BJ (cell line): ENCODE data around the gene CD59. TPM values are rescaled to one million over a fixed set of nuclear protein-coding genes. Genes with fewer than 3 reads are reported as not detected.

Source experiments
- CTCF ChIA-PET: fragments of 350-600 bp; formaldehyde crosslinking; extraction: SDS; loops from one replicate; lab custom pipeline; 2021; ENCODE audit warnings: antibody characterized with exemption, inconsistent platforms; lab: Yijun Ruan, JAX
- POLR2A ChIA-PET: fragments of 300-600 bp; sonication (Branson Sonifier 250); formaldehyde crosslinking; extraction: SDS; loops from one replicate; lab custom pipeline; 2021; ENCODE audit warnings: antibody characterized with exemption; lab: Charles Lee
- DNase-seq: peaks from one replicate; pipeline ENCODE4 v3.0.0-alpha.2; 2011; ENCODE audit warnings: low read depth
- H3K27me3 ChIP-seq: 2 replicates; pipeline ENCODE4 v1.6.0; 2011; ENCODE audit warnings: low read length; ENCODE audit not compliant: control insufficient read depth, insufficient read depth
- H3K36me3 ChIP-seq: 2 replicates; pipeline ENCODE4 v1.5.1; 2011; ENCODE audit warnings: low read length; ENCODE audit not compliant: control insufficient read depth, insufficient read depth
- H3K4me3 ChIP-seq: 2 replicates; pipeline ENCODE4 v1.5.1; 2011; ENCODE audit warnings: low read depth, mild to moderate bottlenecking, control low read depth, low read length
- CTCF ChIP-seq: IDR thresholded peaks from 2 replicates; pipeline ENCODE4 v1.5.1; 2011; ENCODE audit warnings: low read depth, mild to moderate bottlenecking, control low read depth, inconsistent platforms, low read length, moderate library complexity; ENCODE audit not compliant: insufficient read depth
- polyA plus RNA-seq: library from polyadenylated mRNA; depleted of rRNA; stranded (reverse); fragments of >200 nt; gene quantifications from 2 replicates; pipeline ENCODE4 v1.2.3, GENCODE V29; 2011

Gene CD59
- polyA plus RNA-seq, 1 experiment = 1,025 TPM

- H3K27me3 ChIP-seq = no peaks in the 10 kb centered on the region
- H3K4me3 ChIP-seq = no peak overlapping the region
- TF ChIP-seq CTCF = no peak
- DNase-seq = peak; percentile 65
- ChIA-PET POLR2A (interaction anchor here (0.8 to 1.1 kb wide), 2 partner anchors 39 to 128 kb away, joined by 4 to 5 read pairs; no protein-coding TSS in a partner anchor), CTCF (interaction anchor here (0.6 to 1.5 kb wide), 2 partner anchors 11 kb away, joined by 3 read pairs; no protein-coding TSS in a partner anchor)
- H3K36me3 ChIP-seq = no peaks in the 10 kb centered on the region; the same call in 1 of the 2 replicates
Observed at GRCh38 chr11:33674035-33674814, 62.0 kb downstream of the CD59 start.

- no peak for DNase-seq
- no peak for TF ChIP-seq CTCF
- CTCF ChIA-PET = no interaction called here
- POLR2A ChIA-PET = no interaction called here
- Histone ChIP-seq H3K27me3 (no peaks in the 10 kb centered on the region), H3K4me3 (no peak overlapping the region), H3K36me3 (no peaks in the 10 kb centered on the region; the same call in 1 of the 2 replicates)
Observed at GRCh38 chr11:33672273-33672672, 64.0 kb downstream of the CD59 start.

GRCh38 chr11:33670250-33671011 lies 65.8 kb downstream of the CD59 start:
- Histone ChIP-seq H3K27me3 (no peaks in the 10 kb centered on the region), H3K4me3 (no peak overlapping the region), H3K36me3 (no peaks in the 10 kb centered on the region; the same call in 1 of the 2 replicates)
- DNase-seq = no peak
- TF ChIP-seq CTCF = no peak
- ChIA-PET POLR2A (no interaction called here), CTCF (interaction anchor here (1.0 to 1.7 kb wide), 4 partner anchors 8 to 72 kb away, joined by 3 to 5 read pairs (median 5); no protein-coding TSS in a partner anchor)

- no peaks in the 10 kb centered on the region for H3K27me3 ChIP-seq
- H3K4me3 ChIP-seq = no peak overlapping the region
- no peak for TF ChIP-seq CTCF
- ChIA-PET CTCF (interaction anchor here (0.6 to 1.7 kb wide), 5 partner anchors 9 to 629 kb away, joined by 3 to 5 read pairs (median 5); no protein-coding TSS in a partner anchor), POLR2A (no interaction called here)
- H3K36me3 ChIP-seq = no peaks in the 10 kb centered on the region; the same call in 1 of the 2 replicates
- no peak for DNase-seq
Observed at GRCh38 chr11:33669598-33670249, 66.5 kb downstream of the CD59 start.
